Panc1 (cell line): ENCODE data around the gene CEP68. TPM values are rescaled to one million over a fixed set of nuclear protein-coding genes. Genes with fewer than 3 reads are reported as not detected.

Source experiments
- ATAC-seq: fragments of 200-7000 bp; cut with Tn5 transposase; 2 replicates; pipeline ENCODE4 v1.9.1; 2020; ENCODE audit warnings: mild to moderate bottlenecking, moderate library complexity
- BruUV-seq: library from RNA; stranded (reverse); fragments of 400-500 nt; replicated peaks from 2 replicates; lab custom pipeline; 2021; lab: Mats Ljungman, UMichigan
- CTCF ChIA-PET: fragments of 300-600 bp; sonication (Branson Sonifier 250); formaldehyde crosslinking; loops from one replicate; lab custom pipeline; 2022; ENCODE audit warnings: antibody characterized with exemption; lab: Charles Lee
- POLR2A ChIA-PET: fragments of 300-600 bp; sonication (Branson Sonifier 250); formaldehyde crosslinking; loops from one replicate; lab custom pipeline; 2022; ENCODE audit warnings: antibody characterized with exemption; lab: Charles Lee
- DNase-seq: peaks from one replicate; pipeline ENCODE4 v3.0.0-alpha.2; 2010; ENCODE audit warnings: low read depth, low spot score
- H3K27ac ChIP-seq: 2 replicates; pipeline ENCODE4 v1.5.1; 2011; ENCODE audit warnings: mild to moderate bottlenecking, low read length, inconsistent platforms
- H3K27me3 ChIP-seq: fragments of 200-500 bp; sonication (Bioruptor generic); 2 replicates; pipeline ENCODE4 v1.6.0; 2014; ENCODE audit warnings: low read length, inconsistent platforms; ENCODE audit not compliant: control insufficient read depth, insufficient read depth
- H3K36me3 ChIP-seq: fragments of 200-500 bp; sonication (Bioruptor generic); 2 replicates; pipeline ENCODE4 v1.5.1; 2014; ENCODE audit warnings: inconsistent platforms, mild to moderate bottlenecking, low read length, moderate library complexity; ENCODE audit not compliant: control insufficient read depth, insufficient read depth
- H3K4me1 ChIP-seq: 2 replicates; pipeline ENCODE4 v1.5.1; 2011; ENCODE audit warnings: inconsistent platforms, mild to moderate bottlenecking, low read length, moderate library complexity; ENCODE audit not compliant: control insufficient read depth, insufficient read depth
- H3K4me3 ChIP-seq, 2 experiments: 2 replicates each; pipeline ENCODE4 v1.5.1; 2011 to 2012; ENCODE audit warnings: low read depth in 2 of 2, low read length in 2 of 2, mild to moderate bottlenecking in 2 of 2, inconsistent platforms in 1 of 2, moderate library complexity in 1 of 2
- H3K9me3 ChIP-seq: fragments of 200-500 bp; sonication (Bioruptor generic); 2 replicates; pipeline ENCODE4 v1.5.1; 2014; ENCODE audit warnings: low read depth, mild to moderate bottlenecking, inconsistent platforms, low read length, moderate library complexity; ENCODE audit not compliant: control insufficient read depth, insufficient read depth
- CTCF ChIP-seq: fragments of 450-650 bp; IDR thresholded peaks from 2 replicates; pipeline ENCODE4 v1.5.1; 2017; ENCODE audit warnings: mild to moderate bottlenecking
- POLR2AphosphoS5 ChIP-seq: IDR thresholded peaks from 2 replicates; pipeline ENCODE4 v1.6.1; 2012; ENCODE audit warnings: mild to moderate bottlenecking, low read depth, low read length, moderate library complexity
- REST ChIP-seq, 2 experiments: IDR thresholded peaks; 2 replicates each; pipeline ENCODE4 v1.6.1; 2011 to 2012; ENCODE audit warnings: low read depth in 2 of 2, control low read depth in 1 of 2, low read length in 1 of 2, mild to moderate bottlenecking in 1 of 2, moderate library complexity in 1 of 2; ENCODE audit not compliant: insufficient read depth in 1 of 2
- SIN3A ChIP-seq: IDR thresholded peaks from 2 replicates; pipeline ENCODE4 v1.6.1; 2012; ENCODE audit warnings: low read depth, mild to moderate bottlenecking, low read length, moderate library complexity, borderline replicate concordance; ENCODE audit not compliant: insufficient read depth
- TCF7L2 ChIP-seq: IDR thresholded peaks from 2 replicates; pipeline ENCODE4 v1.6.1; 2011; ENCODE audit warnings: mild to moderate bottlenecking, low read depth, low read length, inconsistent platforms
- in situ Hi-C: cut with HindIII; loops from 2 replicates; pipeline ENCODE4 v1.10.0; 2016; ENCODE audit warnings: low sequenced_read_pairs, low pct_unique_long_range_greater_than_20kb
- intact Hi-C: fragments of 100-400 bp; cut with micrococcal nuclease; formaldehyde crosslinking; loops from one replicate; pipeline ENCODE4 v1.10.0; 2022; ENCODE audit not compliant: unreplicated experiment
- total RNA-seq: library from RNA; stranded (reverse); gene quantifications from one replicate; pipeline ENCODE4 v1.2.1, GENCODE V29; 2021; ENCODE audit not compliant: unreplicated experiment

CEP68 gene
- total RNA-seq, 1 experiment from 2014 or later, result 13.3 TPM

- ChIA-PET CTCF (no interaction called here), POLR2A (no interaction called here)
- H3K36me3 ChIP-seq, result peaks cover 18% of the 10 kb centered on the region
- H3K27me3 ChIP-seq, result no peaks in the 10 kb centered on the region
- DNase-seq, result no peak
- in situ Hi-C loops (no loop called here), intact Hi-C loops (no loop called here)
- no peak for ATAC-seq
- BruUV-seq, result no TSS peak
- no peak overlapping the region for H3K4me3 ChIP-seq
- TF ChIP-seq TCF7L2 (no peak), CTCF (no peak), POLR2AphosphoS5 (no peak), SIN3A (no peak), REST (IDR thresholded peaks at IDR 0.05; ENCODE audit: insufficient read depth in 1 of 2, low read depth in 2 of 2, low read length in 1 of 2) (no peak)
- H3K4me1 ChIP-seq, result no peaks in the 10 kb centered on the region
- H3K9me3 ChIP-seq, result no peaks in the 10 kb centered on the region
- no peak overlapping the region for H3K27ac ChIP-seq
These were observed 40.7 kb downstream of the CEP68 start for GRCh38 chr2:65096948-65097347.

GRCh38 chr2:65097844-65098243 is 41.6 kb downstream of the CEP68 start:
- no peaks in the 10 kb centered on the region for H3K9me3 ChIP-seq
- H3K4me1 ChIP-seq, result no peaks in the 10 kb centered on the region
- intact Hi-C loops, result no loop called here
- BruUV-seq, result no TSS peak
- TF ChIP-seq CTCF, result no peak
- TF ChIP-seq POLR2AphosphoS5, result no peak
- no peak for TF ChIP-seq TCF7L2
- TF ChIP-seq REST (IDR thresholded peaks at IDR 0.05; ENCODE audit: insufficient read depth in 1 of 2, low read depth in 2 of 2, low read length in 1 of 2), result no peak
- TF ChIP-seq SIN3A, result no peak
- no peak overlapping the region for H3K27ac ChIP-seq
- no peak for DNase-seq
- no peaks in the 10 kb centered on the region for H3K27me3 ChIP-seq
- in situ Hi-C loops, result no loop called here
- no peak overlapping the region for H3K4me3 ChIP-seq
- ATAC-seq, result no peak
- peaks cover 20% of the 10 kb centered on the region for H3K36me3 ChIP-seq
- CTCF ChIA-PET, result no interaction called here
- POLR2A ChIA-PET, result no interaction called here
